Right lobe of liver (tissue), 4 donors: Measurements from ENCODE around the gene DDX53.

Experiments
- POLR2A ChIP-seq: fragments of 450-650 bp; IDR thresholded peaks from one replicate; pipeline ENCODE4 v1.6.1; 2017; ENCODE audit warnings: antibody characterized with exemption, mild to moderate bottlenecking
- TF ChIP-seq, protein P1 (sequence below), 4 donors: fragments of 200-600 bp in 3 of 4; fragments of 450-650 bp in 1 of 4; IDR thresholded peaks; one replicate each; pipeline versions ENCODE4 v1.5.1 to v1.8.0; 2016 to 2022; ENCODE audit warnings: antibody characterized with exemption in 4 of 4, mild to moderate bottlenecking in 2 of 4
- donor health status: DM: no; HTN: no; CAD: no.
- donor health status: DM: no; HTN: no; CAD: no.
- donor health status: DM: no; HTN: yes; CAD: no.

DNA sequence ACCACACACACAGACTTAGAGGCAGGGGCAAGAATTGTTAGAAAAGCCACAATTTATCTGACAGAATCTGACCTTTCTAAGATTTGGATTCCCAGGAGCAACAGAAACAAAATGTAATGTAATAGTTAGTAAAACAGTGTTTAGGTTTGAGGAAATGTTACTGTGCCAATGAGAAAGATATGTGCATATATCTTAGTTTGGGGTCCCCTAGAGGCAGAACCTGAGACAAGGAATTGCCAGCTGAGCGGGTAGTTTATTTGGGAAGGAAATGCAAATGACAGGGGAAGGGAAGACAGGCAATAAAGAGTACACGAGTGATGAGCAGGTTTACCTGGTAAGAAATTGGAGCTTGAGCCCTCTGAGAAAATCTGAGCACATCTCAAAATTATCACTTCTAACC, 31.3 kb upstream of the DDX53 start:
- TF ChIP-seq, protein P1, sequence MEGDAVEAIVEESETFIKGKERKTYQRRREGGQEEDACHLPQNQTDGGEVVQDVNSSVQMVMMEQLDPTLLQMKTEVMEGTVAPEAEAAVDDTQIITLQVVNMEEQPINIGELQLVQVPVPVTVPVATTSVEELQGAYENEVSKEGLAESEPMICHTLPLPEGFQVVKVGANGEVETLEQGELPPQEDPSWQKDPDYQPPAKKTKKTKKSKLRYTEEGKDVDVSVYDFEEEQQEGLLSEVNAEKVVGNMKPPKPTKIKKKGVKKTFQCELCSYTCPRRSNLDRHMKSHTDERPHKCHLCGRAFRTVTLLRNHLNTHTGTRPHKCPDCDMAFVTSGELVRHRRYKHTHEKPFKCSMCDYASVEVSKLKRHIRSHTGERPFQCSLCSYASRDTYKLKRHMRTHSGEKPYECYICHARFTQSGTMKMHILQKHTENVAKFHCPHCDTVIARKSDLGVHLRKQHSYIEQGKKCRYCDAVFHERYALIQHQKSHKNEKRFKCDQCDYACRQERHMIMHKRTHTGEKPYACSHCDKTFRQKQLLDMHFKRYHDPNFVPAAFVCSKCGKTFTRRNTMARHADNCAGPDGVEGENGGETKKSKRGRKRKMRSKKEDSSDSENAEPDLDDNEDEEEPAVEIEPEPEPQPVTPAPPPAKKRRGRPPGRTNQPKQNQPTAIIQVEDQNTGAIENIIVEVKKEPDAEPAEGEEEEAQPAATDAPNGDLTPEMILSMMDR (IDR thresholded peaks at IDR 0.05): no peak
- TF ChIP-seq POLR2A: no peak
